GM12892 (cell line): ENCODE results near the gene EYS.

ENCODE experiments used
- POLR2A ChIP-seq: IDR thresholded peaks from 2 replicates; pipeline ENCODE4 v1.6.1; 2011; ENCODE audit warnings: low read depth, low read length, control low read depth
- TAF1 ChIP-seq: IDR thresholded peaks from 2 replicates; pipeline ENCODE4 v1.6.1; 2011; ENCODE audit warnings: low read depth, mild to moderate bottlenecking, control low read depth, low read length, borderline replicate concordance

DNA sequence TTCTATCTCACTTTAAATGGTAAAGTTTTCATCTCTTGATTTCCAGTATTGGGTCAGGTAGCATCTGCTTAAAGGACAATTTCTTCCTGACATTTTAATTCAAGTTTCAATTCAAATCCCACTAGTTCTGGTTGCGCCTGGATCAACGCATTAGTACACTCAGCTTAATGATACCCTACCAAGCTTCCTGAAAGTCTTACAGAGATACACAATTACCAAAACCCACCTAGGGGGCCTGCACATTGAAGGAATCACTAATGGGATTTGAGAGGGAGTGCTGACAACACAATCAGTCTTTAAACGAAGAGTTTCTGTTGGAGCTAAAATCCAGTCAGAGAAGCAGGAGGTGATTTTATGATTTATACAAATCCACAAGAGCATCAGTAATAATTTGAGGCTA is 1778.4 kb downstream of the EYS start:
- no peak for TF ChIP-seq TAF1
- TF ChIP-seq POLR2A: no peak
